Activated CD8-positive, alpha-beta T cell treated with anti-CD3 and anti-CD28 coated beads for 36 hours (primary cell): ENCODE results near the gene DLL4. TPM values are rescaled to one million over a fixed set of nuclear protein-coding genes. Genes with fewer than 3 reads are reported as not detected.

Source experiments
- ATAC-seq: fragments of 200-7000 bp; cut with Tn5 transposase; one replicate; pipeline ENCODE4 v1.10.0; 2021; ENCODE audit warnings: mild to moderate bottlenecking, moderate library complexity
- CTCF ChIA-PET: fragments of 350-600 bp; sonication (Branson Sonifier 250); formaldehyde crosslinking; loops from one replicate; lab custom pipeline; 2021; ENCODE audit warnings: antibody characterized with exemption; lab: Charles Lee
- POLR2A ChIA-PET: fragments of 350-600 bp; sonication (Branson Sonifier 250); formaldehyde crosslinking; loops from one replicate; lab custom pipeline; 2021; ENCODE audit warnings: antibody characterized with exemption; lab: Charles Lee
- DNase-seq: peaks from one replicate; pipeline ENCODE4 v3.0.0-alpha.2; 2020
- H3K27ac Mint-ChIP-seq: one replicate; pipeline ENCODE4 v1.8.0; 2021; ENCODE audit warnings: mild to moderate bottlenecking, mixed read lengths
- H3K27me3 Mint-ChIP-seq: one replicate; pipeline ENCODE4 v1.8.0; 2021; ENCODE audit warnings: mixed read lengths
- H3K36me3 Mint-ChIP-seq: one replicate; pipeline ENCODE4 v1.8.0; 2021; ENCODE audit warnings: low read depth, mixed read lengths
- H3K4me1 Mint-ChIP-seq: one replicate; pipeline ENCODE4 v1.8.0; 2021; ENCODE audit warnings: low read depth, mixed read lengths
- H3K4me3 Mint-ChIP-seq: one replicate; pipeline ENCODE4 v1.8.0; 2021; ENCODE audit warnings: mild to moderate bottlenecking, moderate library complexity, mixed read lengths
- H3K9me3 Mint-ChIP-seq: one replicate; pipeline ENCODE4 v1.8.0; 2021; ENCODE audit warnings: mixed read lengths
- intact Hi-C: fragments of 100-400 bp; cut with micrococcal nuclease; formaldehyde crosslinking; loops from one replicate; pipeline ENCODE4 v1.10.0; 2022
- total RNA-seq, 2 experiments: library from RNA; stranded (reverse); gene quantifications; one replicate each; pipeline ENCODE4 v1.2.3, GENCODE V29; 2021
- TF ChIP-seq, protein P1 (sequence below): fragments of 200-600 bp; IDR thresholded peaks from one replicate; pipeline ENCODE4 v1.8.0; 2022; ENCODE audit warnings: antibody characterized with exemption, mild to moderate bottlenecking

Gene DLL4
- total RNA-seq, 2 experiments from 2014 or later = not detected

DNA sequence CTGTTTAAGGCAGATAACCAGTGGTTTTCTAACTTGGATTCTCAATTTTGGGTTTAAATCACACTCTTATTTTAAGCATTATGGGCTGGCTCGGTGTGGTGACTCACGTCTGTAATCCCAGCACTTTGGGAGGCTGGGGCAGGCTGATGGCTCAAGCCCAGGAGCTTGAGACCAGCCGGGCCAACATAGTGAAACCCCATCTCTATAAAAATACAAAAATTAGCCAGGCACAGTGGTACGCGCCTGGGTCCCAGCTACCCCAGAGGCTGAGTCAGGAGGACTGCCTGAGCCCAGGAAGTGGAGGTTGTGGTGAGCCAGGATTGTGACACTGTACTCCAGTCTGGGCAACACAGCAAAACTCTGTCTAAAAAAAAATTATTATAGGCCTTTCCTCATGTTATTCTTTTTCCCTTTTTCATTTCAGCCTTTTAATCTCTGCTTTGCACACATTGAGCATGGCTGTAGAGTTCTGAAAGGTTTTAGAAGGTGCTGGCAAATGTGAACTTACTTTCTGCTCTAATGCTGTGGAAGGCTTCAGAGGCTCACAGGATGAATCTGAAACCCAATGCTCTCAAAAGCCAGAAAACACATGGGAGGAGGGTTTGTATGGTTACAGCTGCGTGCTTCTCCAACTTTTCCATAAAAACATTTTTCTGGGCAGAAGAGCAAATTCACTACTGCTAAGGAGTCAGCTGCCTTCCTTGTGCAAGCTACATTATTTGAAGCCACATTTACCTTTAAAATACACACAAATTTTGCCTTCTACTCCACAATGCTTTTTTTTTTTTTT, 56.6 kb downstream of the DLL4 start:
- no peak for DNase-seq
- Mint-ChIP-seq H3K27ac (no peak overlapping the region), H3K27me3 (no peaks in the 10 kb centered on the region), H3K4me3 (no peak overlapping the region), H3K4me1 (peaks cover 12% of the 10 kb centered on the region), H3K36me3 (peaks cover 63% of the 10 kb centered on the region), H3K9me3 (no peaks in the 10 kb centered on the region)
- no peak for ATAC-seq
- intact Hi-C loops = no loop called here
- TF ChIP-seq, protein P1, sequence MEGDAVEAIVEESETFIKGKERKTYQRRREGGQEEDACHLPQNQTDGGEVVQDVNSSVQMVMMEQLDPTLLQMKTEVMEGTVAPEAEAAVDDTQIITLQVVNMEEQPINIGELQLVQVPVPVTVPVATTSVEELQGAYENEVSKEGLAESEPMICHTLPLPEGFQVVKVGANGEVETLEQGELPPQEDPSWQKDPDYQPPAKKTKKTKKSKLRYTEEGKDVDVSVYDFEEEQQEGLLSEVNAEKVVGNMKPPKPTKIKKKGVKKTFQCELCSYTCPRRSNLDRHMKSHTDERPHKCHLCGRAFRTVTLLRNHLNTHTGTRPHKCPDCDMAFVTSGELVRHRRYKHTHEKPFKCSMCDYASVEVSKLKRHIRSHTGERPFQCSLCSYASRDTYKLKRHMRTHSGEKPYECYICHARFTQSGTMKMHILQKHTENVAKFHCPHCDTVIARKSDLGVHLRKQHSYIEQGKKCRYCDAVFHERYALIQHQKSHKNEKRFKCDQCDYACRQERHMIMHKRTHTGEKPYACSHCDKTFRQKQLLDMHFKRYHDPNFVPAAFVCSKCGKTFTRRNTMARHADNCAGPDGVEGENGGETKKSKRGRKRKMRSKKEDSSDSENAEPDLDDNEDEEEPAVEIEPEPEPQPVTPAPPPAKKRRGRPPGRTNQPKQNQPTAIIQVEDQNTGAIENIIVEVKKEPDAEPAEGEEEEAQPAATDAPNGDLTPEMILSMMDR = no peak
- POLR2A ChIA-PET = no interaction called here
- CTCF ChIA-PET = no interaction called here

DNA sequence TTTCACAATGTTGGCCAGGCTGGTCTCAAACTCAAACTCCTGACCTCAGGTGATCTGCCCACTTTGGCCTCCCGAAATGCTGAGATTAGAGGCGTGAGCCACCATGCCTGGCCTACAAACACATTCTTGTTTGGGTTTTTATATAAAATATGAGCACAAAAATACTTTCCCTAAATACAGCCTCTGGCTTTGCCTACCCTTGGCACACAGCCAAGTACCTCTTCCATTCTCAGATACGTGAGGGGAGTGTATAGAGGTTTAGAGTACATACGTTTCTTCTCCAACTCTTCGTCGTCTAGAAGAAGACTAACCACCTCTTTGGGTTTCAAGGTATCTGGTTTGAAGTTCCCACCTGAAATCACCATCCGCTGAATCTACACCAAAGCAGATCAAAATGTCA, 57.7 kb downstream of the DLL4 start:
- no peak overlapping the region for H3K4me3 Mint-ChIP-seq
- ATAC-seq (no peak), DNase-seq (no peak)
- CTCF ChIA-PET = no interaction called here
- H3K27me3 Mint-ChIP-seq = no peaks in the 10 kb centered on the region
- no peaks in the 10 kb centered on the region for H3K9me3 Mint-ChIP-seq
- TF ChIP-seq, protein P1 = no peak
- no peak overlapping the region for H3K27ac Mint-ChIP-seq
- intact Hi-C loops = no loop called here
- POLR2A ChIA-PET = no interaction called here
- H3K4me1 Mint-ChIP-seq = peaks cover 21% of the 10 kb centered on the region
- peaks cover 68% of the 10 kb centered on the region for H3K36me3 Mint-ChIP-seq

DNA sequence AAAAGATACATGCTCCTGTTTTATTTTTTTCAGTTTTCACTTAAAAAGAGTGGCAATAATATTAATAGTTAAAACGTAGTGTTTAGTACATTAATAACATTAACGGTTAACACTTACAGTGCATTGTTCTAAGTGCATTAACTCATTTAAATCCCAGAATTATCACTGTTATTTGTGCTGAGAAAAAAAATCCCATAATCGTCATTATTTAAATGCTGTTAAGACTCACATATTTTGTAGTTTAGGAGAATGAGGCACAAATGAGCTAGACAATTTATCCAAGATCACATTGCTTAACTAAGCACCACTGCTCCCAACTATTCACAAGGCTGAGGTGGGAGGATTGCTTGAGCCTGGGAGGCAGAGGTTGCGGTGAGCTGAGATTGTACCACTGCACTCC, 59.0 kb downstream of the DLL4 start:
- H3K4me3 Mint-ChIP-seq = no peak overlapping the region
- no peaks in the 10 kb centered on the region for H3K9me3 Mint-ChIP-seq
- ATAC-seq = no peak
- POLR2A ChIA-PET = no interaction called here
- H3K27ac Mint-ChIP-seq = no peak overlapping the region
- H3K27me3 Mint-ChIP-seq = no peaks in the 10 kb centered on the region
- intact Hi-C loops = no loop called here
- DNase-seq = no peak
- CTCF ChIA-PET = interaction anchor here (0.7 kb wide), 1 partner anchor 10 kb away, joined by 3 read pairs; no protein-coding TSS in a partner anchor
- H3K36me3 Mint-ChIP-seq = peaks cover 61% of the 10 kb centered on the region
- TF ChIP-seq, protein P1 = no peak
- H3K4me1 Mint-ChIP-seq = peaks cover 23% of the 10 kb centered on the region

Other genes with a start within 250 kb of the DLL4 start
- 10 to 100 TPM; 66.5 to 77.0 TPM for gene RAD51, start 234.2 kb upstream of the DLL4 start, total RNA-seq
- gene RMDN3, start 174.1 kb upstream of the DLL4 start, total RNA-seq = 10 to 100 TPM; 20.8 to 21.6 TPM
- gene GCHFR, start 165.3 kb upstream of the DLL4 start, total RNA-seq = 10 to 100 TPM; 44.8 to 46.6 TPM
- gene C15orf62, start 159.4 kb upstream of the DLL4 start, total RNA-seq = under 1 TPM; 0.61 to 0.63 TPM
- gene ZFYVE19, start 122.3 kb upstream of the DLL4 start, total RNA-seq = 10 to 100 TPM; 20.1 to 22.7 TPM
- 10 to 100 TPM; 35.8 to 35.9 TPM for gene DNAJC17, start 121.9 kb upstream of the DLL4 start, total RNA-seq
- gene PPP1R14D, start 100.6 kb upstream of the DLL4 start, total RNA-seq = not detected
- 1 to 10 TPM; 6.3 to 6.5 TPM for gene SPINT1, start 85.3 kb upstream of the DLL4 start, total RNA-seq
- under 1 TPM; 0.40 to 0.41 TPM for gene RHOV, start 55.1 kb upstream of the DLL4 start, total RNA-seq
- 1 to 10 TPM; 6.1 TPM for gene VPS18, start 34.9 kb upstream of the DLL4 start, total RNA-seq
- 10 to 100 TPM; 21.9 to 22.6 TPM for gene CHAC1, start 24.1 kb downstream of the DLL4 start, total RNA-seq
- 10 to 100 TPM; 19.1 to 20.2 TPM for gene INO80, start 186.9 kb downstream of the DLL4 start, total RNA-seq